Activated CD4-positive, alpha-beta memory T cell treated with anti-CD3 and anti-CD28 coated beads, Interleukin-2, amount 10 ng/mL, durations not matched to agents 7 days and 5 days (primary cell): ENCODE data around the gene TTLL5. TPM values are rescaled to one million over a fixed set of nuclear protein-coding genes. Genes with fewer than 3 reads are reported as not detected.

Experiments
- CTCF ChIA-PET: fragments of 350-600 bp; sonication (Branson Sonifier 250); formaldehyde crosslinking; loops from one replicate; lab custom pipeline; 2021; ENCODE audit warnings: antibody characterized with exemption, inconsistent platforms; lab: Charles Lee
- POLR2A ChIA-PET: fragments of 350-600 bp; sonication (Branson Sonifier 250); formaldehyde crosslinking; loops from one replicate; lab custom pipeline; 2021; ENCODE audit warnings: antibody characterized with exemption; lab: Charles Lee
- DNase-seq: peaks from one replicate; pipeline ENCODE4 v3.0.0-alpha.2; 2020
- H3K27ac Mint-ChIP-seq: one replicate; pipeline ENCODE4 v1.8.0; 2021; ENCODE audit warnings: mild to moderate bottlenecking, mixed read lengths
- H3K27me3 Mint-ChIP-seq: one replicate; pipeline ENCODE4 v1.8.0; 2021; ENCODE audit warnings: mixed read lengths
- H3K36me3 Mint-ChIP-seq: one replicate; pipeline ENCODE4 v1.8.0; 2021; ENCODE audit warnings: low read depth, mixed read lengths
- H3K4me1 Mint-ChIP-seq: one replicate; pipeline ENCODE4 v1.8.0; 2021; ENCODE audit warnings: mixed read lengths
- H3K4me3 Mint-ChIP-seq: one replicate; pipeline ENCODE4 v1.8.0; 2021; ENCODE audit warnings: mild to moderate bottlenecking, mixed read lengths
- H3K9me3 Mint-ChIP-seq: one replicate; pipeline ENCODE4 v1.8.0; 2021; ENCODE audit warnings: mixed read lengths
- total RNA-seq, 2 experiments: library from RNA; stranded (reverse); gene quantifications; one replicate each; pipeline ENCODE4 v1.2.3, GENCODE V29; 2021

The TTLL5 gene
- total RNA-seq, 2 experiments from 2014 or later = 30.6 to 33.1 TPM

DNA sequence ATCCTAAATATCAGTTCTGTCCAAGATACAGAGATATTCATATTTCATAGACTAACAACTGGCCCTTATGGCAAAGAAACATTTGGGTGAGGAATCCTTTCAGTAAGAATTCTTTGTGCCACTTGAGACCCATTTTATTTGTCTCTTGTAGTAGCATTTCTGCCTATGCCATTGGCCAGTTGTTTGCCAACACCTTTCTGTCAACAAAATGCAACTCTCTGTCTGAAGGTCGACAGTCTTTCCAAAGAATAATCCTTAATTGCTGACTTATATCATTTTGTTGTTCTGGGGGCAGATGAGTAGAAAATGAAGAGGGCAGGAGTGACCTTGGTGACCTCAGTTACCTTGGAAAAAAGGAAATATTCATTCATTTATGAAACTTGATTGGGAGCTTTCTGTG, 335.4 kb downstream of the TTLL5 start:
- CTCF ChIA-PET = no interaction called here

GRCh38 chr14:75999511-76000190, 338.6 kb downstream of the TTLL5 start:
- H3K4me3 Mint-ChIP-seq = no peak overlapping the region
- DNase-seq = no peak
- no peaks in the 10 kb centered on the region for H3K27me3 Mint-ChIP-seq
- ChIA-PET POLR2A (no interaction called here), CTCF (no interaction called here)
- H3K27ac Mint-ChIP-seq = no peak overlapping the region
- H3K4me1 Mint-ChIP-seq = no peaks in the 10 kb centered on the region
- H3K36me3 Mint-ChIP-seq = peaks cover under 1% of the 10 kb centered on the region
- H3K9me3 Mint-ChIP-seq = peaks cover 5% of the 10 kb centered on the region

More for the DNA sequence above, 335.4 kb downstream of the TTLL5 start:
- no peak overlapping the region for H3K4me3 Mint-ChIP-seq
- H3K9me3 Mint-ChIP-seq = no peaks in the 10 kb centered on the region
- peaks cover 10% of the 10 kb centered on the region for H3K4me1 Mint-ChIP-seq
- no peak overlapping the region for H3K27ac Mint-ChIP-seq
- H3K27me3 Mint-ChIP-seq = no peaks in the 10 kb centered on the region
- no peaks in the 10 kb centered on the region for H3K36me3 Mint-ChIP-seq
- POLR2A ChIA-PET = interaction anchor here (0.7 kb wide), 1 partner anchor 13 kb away, joined by 3 read pairs; no protein-coding TSS in a partner anchor
- no peak for DNase-seq

DNA sequence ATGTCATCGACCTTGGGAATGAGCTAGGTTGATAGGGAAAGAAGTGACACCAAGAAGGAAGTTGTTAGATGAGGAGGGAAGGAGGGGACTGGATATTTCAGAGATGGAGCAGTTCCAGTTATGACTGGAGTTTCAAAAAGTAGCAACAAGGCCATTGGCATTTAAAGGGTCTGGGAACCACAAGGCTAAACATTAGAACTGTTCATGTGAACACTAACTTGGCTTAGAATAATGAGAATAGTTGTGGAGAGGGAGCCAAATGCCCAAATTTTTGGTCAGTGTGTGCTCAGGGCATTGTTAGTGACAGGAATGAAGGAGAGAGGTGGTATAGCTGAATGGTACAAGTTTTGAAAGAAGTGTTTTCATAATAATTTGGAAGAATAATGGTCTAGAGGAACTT, 341.3 kb downstream of the TTLL5 start:
- Mint-ChIP-seq H3K36me3 (peaks cover 5% of the 10 kb centered on the region), H3K4me1 (no peaks in the 10 kb centered on the region), H3K4me3 (no peak overlapping the region), H3K27me3 (no peaks in the 10 kb centered on the region), H3K27ac (no peak overlapping the region), H3K9me3 (peaks cover 5% of the 10 kb centered on the region)
- DNase-seq = no peak
- ChIA-PET CTCF (interaction anchor here (2.3 kb wide), 1 partner anchor 20 kb away, joined by 8 read pairs; no protein-coding TSS in a partner anchor), POLR2A (no interaction called here)

Other genes with a start within 250 kb of the TTLL5 start
- gene JDP2, start 233.2 kb upstream of the TTLL5 start, total RNA-seq = 1 to 10 TPM; 2.6 to 2.9 TPM
- 10 to 100 TPM; 63.0 to 66.1 TPM for gene BATF, start 138.8 kb upstream of the TTLL5 start, total RNA-seq
- 1 to 10 TPM; 1.3 to 3.0 TPM for gene FLVCR2, start 82.6 kb upstream of the TTLL5 start, total RNA-seq
- gene ERG28, start 370 bp upstream of the TTLL5 start, total RNA-seq = 10 to 100 TPM; 26.9 to 29.4 TPM